Naive thymus-derived CD8-positive, alpha-beta T cell (primary cell): ENCODE data around the gene LIG4. TPM values are rescaled to one million over a fixed set of nuclear protein-coding genes. Genes with fewer than 3 reads are reported as not detected.

Experiments used
- ATAC-seq, 2 donors: fragments of 150-1000 bp; cut with Tn5 transposase in 1 of 2; sonication (Bioruptor Pico), chemical (Tn5 transposase) in 1 of 2; 1 replicate in 1 of 2; 2 replicates in 1 of 2; pipeline ENCODE4 v1.10.0; 2021; ENCODE audit warnings: mild to moderate bottlenecking in 2 of 2, moderate library complexity in 2 of 2
- POLR2A ChIA-PET: fragments of 350-600 bp; sonication (Branson Sonifier 250); formaldehyde crosslinking; loops from one replicate; lab custom pipeline; 2021; ENCODE audit warnings: antibody characterized with exemption; lab: Charles Lee
- DNase-seq, 10 donors: peaks; one replicate each; pipeline versions ENCODE4 v3.0.0 to v3.0.0-alpha.2; 2020 to 2022
- H3K27ac Mint-ChIP-seq, 10 donors: one replicate each; pipeline ENCODE4 v1.8.0; 2020 to 2022; ENCODE audit warnings: mild to moderate bottlenecking in 10 of 10, mixed read lengths in 10 of 10, moderate library complexity in 4 of 10, inconsistent platforms in 1 of 10
- H3K27me3 Mint-ChIP-seq, 5 donors: one replicate each; pipeline ENCODE4 v1.8.0; 2021 to 2022; ENCODE audit warnings: mixed read lengths in 5 of 5
- H3K36me3 Mint-ChIP-seq, 3 donors: one replicate each; pipeline ENCODE4 v1.8.0; 2020 to 2022; ENCODE audit warnings: mixed read lengths in 3 of 3, mild to moderate bottlenecking in 2 of 3, inconsistent platforms in 1 of 3
- H3K4me1 Mint-ChIP-seq, 4 donors: one replicate each; pipeline ENCODE4 v1.8.0; 2021 to 2022; ENCODE audit warnings: mixed read lengths in 4 of 4
- H3K4me3 Mint-ChIP-seq, 10 donors: one replicate each; pipeline ENCODE4 v1.8.0; 2020 to 2022; ENCODE audit warnings: mild to moderate bottlenecking in 10 of 10, mixed read lengths in 10 of 10, moderate library complexity in 6 of 10, inconsistent platforms in 1 of 10
- H3K9me3 Mint-ChIP-seq, 9 donors: one replicate each; pipeline ENCODE4 v1.8.0; 2020 to 2022; ENCODE audit warnings: mixed read lengths in 9 of 9, mild to moderate bottlenecking in 3 of 9, inconsistent platforms in 1 of 9, moderate library complexity in 1 of 9
- polyA plus RNA-seq, 3 donors: library from polyadenylated mRNA; unstranded; fragments of 300-500 nt; fragmentation: Illumina TruSeq; gene quantifications; one replicate each; pipeline ENCODE4 v1.2.3, GENCODE V29; 2021
- total RNA-seq, 8 experiments: library from RNA in 2 of 8; stranded (reverse) in 2 of 8; gene quantifications; one replicate each; pipeline ENCODE4 v1.2.3 and lab custom pipeline; 2021 to 2026

LIG4 gene
- total RNA-seq (10 to 100 TPM; 12.4 to 13.3 TPM), polyA plus RNA-seq (1 to 10 TPM; 4.9 to 10.0 (median 5.8) TPM), total RNA-seq (lab: John Stamatoyannopoulos, UW) (6.4 to 37.8 (median 33.1) reads per million in 6 experiments)

DNA sequence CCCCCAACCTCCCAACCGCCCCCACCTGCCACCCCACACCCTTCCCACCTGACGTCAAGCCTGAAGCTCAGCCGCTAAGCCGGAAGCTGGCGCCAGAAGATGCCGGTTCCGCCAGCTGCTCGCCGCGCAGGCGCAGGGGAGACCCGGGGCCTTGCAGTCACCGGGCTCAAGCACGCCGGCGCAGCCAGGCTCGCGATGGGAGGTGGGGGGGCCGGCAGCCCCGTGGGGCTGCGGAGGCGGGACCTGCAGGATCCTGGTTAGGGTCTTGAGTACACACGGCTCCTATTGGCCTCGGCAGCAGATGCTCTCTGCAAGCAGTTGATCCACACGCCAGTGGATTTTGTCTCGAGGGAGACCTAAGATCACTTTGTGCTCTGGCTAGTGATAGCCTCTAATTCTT is at the start of gene LIG4:
LIG4 (minus strand) TSS at position 101 of the 400 bp plus-strand sequence. CDS start 4,268 bp downstream, outside the sequence.
- H3K36me3 Mint-ChIP-seq = peaks cover 10 to 14% (median 11%) of the 10 kb centered on the region in 3 donors

DNA sequence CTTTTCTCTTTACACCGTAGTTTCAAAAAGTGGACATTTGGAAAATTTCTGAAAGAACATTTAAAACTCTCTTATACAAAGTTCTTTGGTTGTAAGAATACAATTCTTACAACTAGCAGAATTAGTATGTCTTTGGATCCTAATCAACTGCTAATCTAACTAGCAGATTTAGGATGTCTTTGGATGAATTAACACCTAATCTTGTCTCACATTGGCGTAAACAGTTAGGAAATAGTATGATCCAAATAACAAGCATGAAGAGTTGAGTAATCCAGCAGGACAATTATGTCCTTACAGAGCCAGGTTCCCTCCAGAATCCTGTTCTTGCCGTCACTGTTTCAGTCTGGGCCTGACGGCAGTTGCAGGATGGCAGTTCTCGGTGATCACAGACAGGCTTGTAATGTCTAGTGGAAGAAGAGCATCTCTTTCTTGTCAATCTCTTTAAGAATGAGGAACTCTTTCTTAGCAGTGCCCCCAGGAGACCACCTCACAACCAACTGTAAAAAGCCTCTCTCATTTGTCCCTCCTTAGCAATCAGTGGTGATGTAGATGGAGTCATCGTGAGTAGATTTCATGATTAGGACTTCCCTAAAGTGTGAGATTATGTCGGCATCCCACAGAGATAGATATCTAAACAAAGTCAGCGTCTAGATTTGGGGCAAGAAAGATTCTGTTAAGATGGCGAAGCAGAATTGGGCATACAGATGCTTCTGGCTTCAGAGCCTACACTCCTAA is 48.5 kb upstream of the LIG4 start:
- H3K27ac Mint-ChIP-seq = no peak overlapping the region
- H3K36me3 Mint-ChIP-seq = peaks cover 0 to 2% (median 0%) of the 10 kb centered on the region in 3 donors
- no peak overlapping the region for H3K4me3 Mint-ChIP-seq
- H3K4me1 Mint-ChIP-seq = peaks cover 6 to 27% (median 24%) of the 10 kb centered on the region in 4 donors
- H3K9me3 Mint-ChIP-seq = no peaks in the 10 kb centered on the region
- DNase-seq (no peak), ATAC-seq (no peak)
- H3K27me3 Mint-ChIP-seq = no peaks in the 10 kb centered on the region
- POLR2A ChIA-PET = no interaction called here

More for the DNA sequence above, at the start of gene LIG4:
- H3K9me3 Mint-ChIP-seq = peaks cover 0 to 12% (median 3%) of the 10 kb centered on the region in 9 donors
- peaks cover 0 to 3% (median 0%) of the 10 kb centered on the region in 5 donors for H3K27me3 Mint-ChIP-seq
- peaks cover 14 to 68% (median 49%) of the 10 kb centered on the region in 4 donors for H3K4me1 Mint-ChIP-seq
- POLR2A ChIA-PET = interaction anchor here (1.3 to 1.5 kb wide), 2 partner anchors 9 to 55 kb away, joined by 4 to 6 read pairs; no protein-coding TSS in a partner anchor
- DNase-seq (peak; percentile 81 to 97 (median 92)), ATAC-seq (peak; percentile 65 to 70)
- peak within 1 kb of the TSS; percentile 76 to 99 (median 96) for H3K4me3 Mint-ChIP-seq
- H3K27ac Mint-ChIP-seq = peak within 1 kb of the TSS; percentile 80 to 96 (median 90)

DNA sequence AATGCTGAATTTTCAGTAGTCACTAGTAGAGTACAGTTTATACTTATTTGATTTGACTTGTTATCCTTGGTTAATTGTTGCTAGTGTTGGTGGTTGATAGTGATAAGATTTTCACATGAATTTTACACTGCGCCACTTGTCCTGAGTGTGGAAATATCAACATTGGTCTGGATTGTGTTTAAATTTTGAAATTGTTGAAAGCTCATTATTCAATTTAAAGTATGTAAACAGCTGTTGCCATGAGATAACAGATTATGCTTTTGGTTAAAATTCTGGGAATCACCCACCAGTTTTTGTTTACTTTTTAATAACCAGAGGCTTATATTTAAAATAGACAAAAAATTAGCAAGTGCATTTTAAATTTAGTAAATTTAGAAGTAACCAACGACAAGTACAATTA is 41.9 kb upstream of the LIG4 start:
- peaks cover 0 to 13% (median 2%) of the 10 kb centered on the region in 9 donors for H3K9me3 Mint-ChIP-seq
- ATAC-seq (no peak), DNase-seq (no peak)
- POLR2A ChIA-PET = no interaction called here
- H3K27me3 Mint-ChIP-seq = no peaks in the 10 kb centered on the region
- no peaks in the 10 kb centered on the region for H3K4me1 Mint-ChIP-seq
- no peak overlapping the region for H3K4me3 Mint-ChIP-seq
- peaks cover 2 to 13% (median 5%) of the 10 kb centered on the region in 3 donors for H3K36me3 Mint-ChIP-seq
- H3K27ac Mint-ChIP-seq = peak overlapping the region in 1 of 10 donors; percentile 13

DNA sequence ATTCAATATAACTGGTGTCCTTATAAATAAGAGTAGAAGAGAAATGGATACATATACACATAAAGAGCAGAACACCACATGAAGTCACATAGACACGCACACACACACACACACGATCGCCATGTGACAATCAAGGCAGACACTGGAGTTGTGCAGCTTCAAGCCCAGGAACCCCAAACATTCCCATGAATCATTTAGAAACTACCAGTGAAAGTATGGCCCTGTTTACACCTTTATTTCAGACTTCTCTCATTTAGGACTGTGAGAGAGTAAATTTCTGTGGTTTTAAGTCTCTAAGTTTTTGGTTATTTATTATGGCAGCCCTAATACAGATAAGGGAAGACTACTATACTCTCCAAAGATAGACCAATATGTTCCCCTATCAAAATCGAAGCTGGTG is 33.8 kb upstream of the LIG4 start:
- H3K36me3 Mint-ChIP-seq = peaks cover 0 to 24% (median 24%) of the 10 kb centered on the region in 3 donors
- no peak overlapping the region for H3K4me3 Mint-ChIP-seq
- H3K27ac Mint-ChIP-seq = no peak overlapping the region
- H3K9me3 Mint-ChIP-seq = peaks cover 7 to 64% (median 30%) of the 10 kb centered on the region in 9 donors
- no peaks in the 10 kb centered on the region for H3K27me3 Mint-ChIP-seq
- no peak for DNase-seq
- H3K4me1 Mint-ChIP-seq = no peaks in the 10 kb centered on the region
- POLR2A ChIA-PET = no interaction called here
- no peak for ATAC-seq

DNA sequence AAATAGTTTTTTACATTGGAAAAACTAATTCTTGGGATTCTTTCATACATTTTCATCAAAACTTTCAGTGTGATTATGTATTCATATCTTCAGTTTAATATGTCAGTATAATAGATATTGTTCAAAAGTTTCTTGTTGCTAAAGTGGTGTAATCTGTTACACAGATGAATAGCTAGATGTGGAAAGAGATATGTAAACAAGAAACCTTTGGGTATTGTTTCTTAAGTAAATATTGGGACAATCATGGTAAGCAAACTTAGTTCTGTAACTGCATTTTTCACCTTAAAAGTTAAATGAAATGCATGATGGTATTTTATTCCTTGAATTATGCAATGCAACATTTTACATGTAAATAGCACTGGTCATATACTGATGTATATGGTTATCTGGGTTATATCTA is 15.0 kb upstream of the LIG4 start:
- POLR2A ChIA-PET = no interaction called here
- H3K4me1 Mint-ChIP-seq = peaks cover 15 to 45% (median 37%) of the 10 kb centered on the region in 4 donors
- ATAC-seq = no peak

DNA sequence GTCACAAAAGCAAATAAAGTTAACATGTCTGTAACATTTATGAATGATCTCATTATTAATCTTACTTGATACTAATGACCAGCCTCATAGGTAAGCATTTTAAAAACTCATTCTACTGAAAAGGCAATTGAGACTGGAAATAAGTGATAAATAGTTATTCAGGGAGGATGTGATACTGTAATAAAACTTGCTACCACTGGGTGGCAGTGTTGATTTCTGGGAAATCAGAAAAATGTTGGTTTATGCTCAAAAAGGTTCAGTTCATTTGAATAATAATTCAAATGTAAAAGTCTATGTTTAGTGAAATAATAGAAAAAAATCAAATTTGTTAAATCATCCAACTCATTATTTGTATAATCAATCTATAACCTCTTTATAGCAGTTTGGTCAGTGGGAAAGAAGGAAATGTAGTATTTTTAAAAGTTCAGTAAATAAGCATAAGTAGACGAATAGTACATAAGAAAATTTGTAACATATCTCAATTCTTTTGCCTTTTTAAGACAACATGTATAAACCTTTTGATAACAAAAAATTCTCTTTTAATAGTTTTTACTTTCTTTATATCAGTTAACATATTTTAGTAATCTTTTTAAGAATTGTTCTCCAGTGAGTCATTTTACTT is 12.4 kb upstream of the LIG4 start:
- POLR2A ChIA-PET = no interaction called here
- H3K27me3 Mint-ChIP-seq = no peaks in the 10 kb centered on the region
- ATAC-seq (no peak), DNase-seq (peak in 5 of 10 donors; percentile 11 to 57 (median 48))
- H3K36me3 Mint-ChIP-seq = peaks cover 9 to 23% (median 10%) of the 10 kb centered on the region in 3 donors
- H3K4me3 Mint-ChIP-seq = no peak overlapping the region
- H3K4me1 Mint-ChIP-seq = peaks cover 20 to 69% (median 56%) of the 10 kb centered on the region in 4 donors
- H3K27ac Mint-ChIP-seq = no peak overlapping the region
- H3K9me3 Mint-ChIP-seq = no peaks in the 10 kb centered on the region

More for the DNA sequence above, 15.0 kb upstream of the LIG4 start:
- DNase-seq = no peak
- no peak overlapping the region for H3K27ac Mint-ChIP-seq
- H3K9me3 Mint-ChIP-seq = no peaks in the 10 kb centered on the region
- H3K27me3 Mint-ChIP-seq = no peaks in the 10 kb centered on the region
- peaks cover 12 to 30% (median 13%) of the 10 kb centered on the region in 3 donors for H3K36me3 Mint-ChIP-seq
- H3K4me3 Mint-ChIP-seq = no peak overlapping the region

DNA sequence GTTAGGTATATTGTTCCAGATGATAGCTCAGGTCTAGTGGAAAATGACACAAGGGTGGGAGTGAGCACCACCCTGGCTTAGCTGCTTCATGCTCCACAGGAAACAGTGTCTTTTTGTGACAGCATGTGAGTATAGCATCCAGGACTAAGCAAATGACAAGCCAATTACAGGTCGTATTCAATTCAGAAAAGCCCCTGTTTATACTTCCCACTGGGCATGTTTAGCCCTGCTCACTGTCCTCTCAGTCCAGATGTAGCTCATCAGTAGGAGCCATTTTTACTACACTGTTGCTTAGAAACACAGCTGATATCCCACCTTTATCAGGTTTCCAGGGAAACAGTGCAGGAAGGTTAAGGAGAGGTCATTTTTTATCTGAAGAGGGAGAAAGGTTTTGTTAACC is 10.8 kb upstream of the LIG4 start:
- H3K36me3 Mint-ChIP-seq = peaks cover 9 to 22% (median 10%) of the 10 kb centered on the region in 3 donors
- H3K4me3 Mint-ChIP-seq = peak overlapping the region in 9 of 10 donors; percentile 15 to 69 (median 48)
- H3K9me3 Mint-ChIP-seq = no peaks in the 10 kb centered on the region
- ATAC-seq (peak; percentile 64 to 70), DNase-seq (no peak)
- peaks cover 20 to 69% (median 63%) of the 10 kb centered on the region in 4 donors for H3K4me1 Mint-ChIP-seq
- H3K27me3 Mint-ChIP-seq = no peaks in the 10 kb centered on the region
- POLR2A ChIA-PET = no interaction called here
- H3K27ac Mint-ChIP-seq = peak overlapping the region in 8 of 10 donors; percentile 6 to 70 (median 42)

DNA sequence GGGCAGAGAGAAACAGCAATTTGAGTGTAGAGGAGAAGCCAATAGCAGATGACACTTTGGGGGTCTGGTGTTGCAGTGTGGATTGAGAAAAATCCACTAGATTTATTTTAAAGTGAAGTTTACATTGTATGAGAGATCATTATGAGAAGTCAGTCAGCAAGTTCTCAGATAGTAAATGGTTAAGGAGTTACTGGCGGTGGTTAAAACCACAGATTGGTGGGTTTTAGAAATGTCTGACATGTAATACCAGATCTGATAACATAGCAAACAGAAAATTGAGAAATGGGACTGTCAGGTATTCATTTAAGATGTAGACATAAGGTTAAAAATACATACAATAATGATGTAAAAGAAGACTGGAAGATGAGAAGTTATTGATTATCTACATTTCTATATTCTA is 10.1 kb upstream of the LIG4 start:
- H3K27me3 Mint-ChIP-seq = no peaks in the 10 kb centered on the region
- peak overlapping the region in 9 of 10 donors; percentile 34 to 69 (median 48) for H3K4me3 Mint-ChIP-seq
- DNase-seq (peak in 2 of 10 donors; percentile 46 to 51), ATAC-seq (peak; percentile 69 to 72)
- H3K36me3 Mint-ChIP-seq = peaks cover 9 to 18% (median 10%) of the 10 kb centered on the region in 3 donors
- H3K4me1 Mint-ChIP-seq = peaks cover 23 to 76% (median 69%) of the 10 kb centered on the region in 4 donors
- no peaks in the 10 kb centered on the region for H3K9me3 Mint-ChIP-seq
- POLR2A ChIA-PET = no interaction called here
- peak overlapping the region in 7 of 10 donors; percentile 16 to 70 (median 41) for H3K27ac Mint-ChIP-seq

DNA sequence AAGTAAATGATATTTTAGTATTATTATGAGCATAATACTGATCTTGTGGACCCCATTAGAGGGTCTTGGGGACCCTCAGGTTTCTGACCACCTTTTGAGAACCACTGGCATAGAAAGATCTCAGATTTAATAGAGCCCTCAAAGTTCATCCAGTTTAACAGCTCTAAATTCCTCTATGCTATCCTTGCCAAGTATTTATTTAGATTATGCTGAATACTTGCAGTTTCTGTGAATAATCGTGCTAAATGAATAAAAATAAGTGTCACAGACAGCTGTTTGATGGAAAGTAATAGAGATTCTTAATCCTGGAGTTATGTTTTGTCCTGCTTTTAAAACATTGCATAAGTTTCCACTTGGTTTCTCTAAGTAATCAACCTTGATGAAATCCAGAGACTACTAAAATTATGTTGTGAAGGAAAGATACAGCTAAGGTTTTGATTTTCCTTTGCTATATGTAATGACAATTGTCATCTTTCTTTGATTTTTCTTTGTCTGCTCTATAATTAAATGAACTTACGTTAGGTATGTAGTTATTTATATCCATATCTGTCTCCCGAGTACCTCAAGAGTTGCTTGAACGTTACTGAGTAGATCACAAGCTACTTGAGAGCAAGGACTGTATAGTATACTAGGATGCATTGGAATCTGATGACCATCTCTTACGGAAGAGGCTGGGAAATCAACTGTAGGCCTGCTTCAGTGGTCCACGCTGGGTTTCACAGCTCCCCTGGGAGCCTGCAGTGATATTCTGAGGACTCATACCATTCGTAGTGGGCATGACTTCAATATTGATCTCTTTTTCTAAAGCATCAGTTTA is 8.6 kb upstream of the LIG4 start:
- peak overlapping the region in 2 of 10 donors; percentile 3 to 18 for H3K4me3 Mint-ChIP-seq
- ATAC-seq (no peak), DNase-seq (no peak)
- H3K27me3 Mint-ChIP-seq = no peaks in the 10 kb centered on the region
- H3K9me3 Mint-ChIP-seq = no peaks in the 10 kb centered on the region
- POLR2A ChIA-PET = interaction anchor here (0.6 to 1.5 kb wide), 2 partner anchors 8 to 18 kb away, joined by 3 to 6 read pairs; no protein-coding TSS in a partner anchor
- H3K27ac Mint-ChIP-seq = peak overlapping the region in 5 of 10 donors; percentile 20 to 49 (median 34)
- H3K36me3 Mint-ChIP-seq = peaks cover 0 to 4% (median 0%) of the 10 kb centered on the region in 3 donors
- peaks cover 29 to 80% (median 74%) of the 10 kb centered on the region in 4 donors for H3K4me1 Mint-ChIP-seq

DNA sequence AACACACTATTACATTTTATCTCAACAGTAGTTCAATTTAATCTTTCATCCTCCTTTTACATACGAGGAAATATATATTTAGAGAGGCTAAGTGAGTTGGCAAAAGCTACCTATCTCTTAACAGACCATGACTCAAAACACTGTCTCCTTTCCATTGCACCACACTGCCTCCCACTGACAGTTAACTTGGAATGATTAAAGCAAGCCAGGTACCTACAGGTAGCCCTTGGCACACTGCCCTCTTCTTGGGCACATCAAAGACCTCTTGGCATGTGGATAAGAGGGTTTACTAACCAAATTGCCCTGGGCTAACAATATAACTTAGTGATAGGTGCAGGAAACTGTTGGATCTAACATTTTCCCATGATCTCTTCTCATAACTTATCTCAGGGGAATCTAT is 4.7 kb upstream of the LIG4 start:
- Mint-ChIP-seq H3K4me1 (peaks cover 14 to 81% (median 63%) of the 10 kb centered on the region in 4 donors), H3K9me3 (peaks cover 0 to 3% (median 0%) of the 10 kb centered on the region in 9 donors), H3K27ac (peak overlapping the region in 9 of 10 donors; percentile 40 to 98 (median 87)), H3K27me3 (peaks cover 0 to 3% (median 0%) of the 10 kb centered on the region in 5 donors), H3K36me3 (peaks cover 0 to 4% (median 3%) of the 10 kb centered on the region in 3 donors), H3K4me3 (peak overlapping the region; percentile 80 to 99 (median 91))
- peak in 1 of 10 donors; percentile 31 for DNase-seq
- POLR2A ChIA-PET = no interaction called here
- no peak for ATAC-seq

DNA sequence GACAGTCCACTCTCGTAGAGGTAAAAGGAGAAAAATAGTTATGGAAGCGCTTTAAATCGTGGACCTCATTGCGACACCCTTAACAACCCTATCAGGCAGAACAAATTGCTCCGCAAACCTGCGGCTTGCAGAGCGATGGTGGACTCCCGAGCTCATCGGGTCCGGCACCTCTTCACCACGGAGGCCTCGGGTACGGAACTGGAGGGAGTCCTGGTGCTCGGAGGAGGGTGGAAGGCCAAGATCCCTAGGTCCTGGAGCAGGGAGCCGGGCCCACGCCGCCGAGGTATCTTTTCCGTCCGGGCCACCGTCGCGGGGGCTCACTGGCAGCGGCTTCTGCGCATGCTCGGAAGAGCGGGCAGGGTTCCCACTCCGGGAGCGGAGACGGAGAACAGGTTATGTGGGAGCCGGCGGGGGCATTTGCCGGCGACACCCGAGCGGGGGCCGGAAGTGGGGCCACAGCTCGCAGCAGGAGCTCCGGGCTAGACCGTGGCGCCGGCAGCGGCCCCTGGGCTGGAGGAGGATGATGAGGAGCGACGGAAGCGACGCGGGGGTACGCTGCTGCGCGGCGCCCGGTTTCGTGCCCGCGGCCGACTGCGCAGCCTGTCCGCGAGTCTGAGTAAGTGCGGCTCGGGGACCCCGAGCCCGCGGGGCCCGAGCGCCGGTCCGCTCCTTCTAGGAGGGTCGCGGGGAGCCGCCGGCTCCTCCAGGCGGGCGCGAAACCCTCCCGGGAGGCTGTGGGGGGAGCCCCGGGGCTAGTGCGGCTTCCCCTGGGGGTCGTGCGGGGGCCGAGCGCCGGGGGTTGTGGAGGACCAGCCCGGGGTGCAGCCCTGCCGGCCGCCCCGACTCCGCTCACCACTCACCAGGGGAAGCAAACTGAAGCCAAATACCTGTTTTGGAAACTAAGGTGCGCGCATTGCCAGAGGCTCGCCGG is 3.0 kb upstream of the LIG4 start, which contains the start of gene ABHD13:
ABHD13 (plus strand) TSS at position 349 of the 931 bp plus-strand sequence. CDS start 10,827 bp downstream, outside the sequence.
- Mint-ChIP-seq H3K36me3 (peaks cover 0 to 4% (median 3%) of the 10 kb centered on the region in 3 donors), H3K4me3 (peak within 1 kb of the TSS; percentile 92 to 99 (median 96)), H3K9me3 (peaks cover 0 to 3% (median 0%) of the 10 kb centered on the region in 9 donors), H3K27me3 (peaks cover 0 to 3% (median 0%) of the 10 kb centered on the region in 5 donors), H3K4me1 (peaks cover 15 to 78% (median 61%) of the 10 kb centered on the region in 4 donors), H3K27ac (peak within 1 kb of the TSS; percentile 93 to 99 (median 96))
- DNase-seq = peak; percentile 87 to 97 (median 91)
- POLR2A ChIA-PET = interaction anchor here (0.6 to 1.9 kb wide), 3 partner anchors 22 to 121 kb away, joined by 3 to 6 read pairs (median 5); no protein-coding TSS in a partner anchor
- peak; percentile 74 to 82 for ATAC-seq
